Measurements from ENCODE around the gene BORCS8. TPM values are rescaled to one million over a fixed set of nuclear protein-coding genes. Genes with fewer than 3 reads are reported as not detected.
"Not testable (repeated sequence)": the region's sequence is repeated elsewhere in the genome, so short reads cannot be mapped to it uniquely, and the experiment has no call there.

Gene BORCS8
- total and polyA plus RNA-seq, 2 of the 13 experiments (the other 11 are each of a cell fraction or from before 2014, with no cell fraction given): 9.6 to 13.3 TPM

GRCh38 chr19:19149435-19149834 lies 42.5 kb downstream of the BORCS8 start:
- no peak overlapping the region for H3K9ac ChIP-seq (ENCODE audit: insufficient read depth, low read depth, low read length)

GRCh38 chr19:19148504-19148903 lies 43.4 kb downstream of the BORCS8 start:
- DNase-seq (ENCODE audit: low spot score); H3K27ac ChIP-seq (ENCODE audit: extremely low read length, insufficient read depth, low read length); BruUV-seq (replicated peaks); H3K4me1 ChIP-seq (ENCODE audit: insufficient read depth, low read length); H3K27me3 ChIP-seq (ENCODE audit: control insufficient read depth in 1 of 2, insufficient read depth in 2 of 2, low read length in 2 of 2); FAIRE-seq; ATAC-seq; intact Hi-C loops (cut with micrococcal nuclease; ENCODE audit: unreplicated experiment); H3K4me2 ChIP-seq (ENCODE audit: low read depth, low read length); H2AFZ ChIP-seq (ENCODE audit: low read length); H3K9me3 ChIP-seq (ENCODE audit: low read length); H3K9ac ChIP-seq (ENCODE audit: insufficient read depth, low read depth, low read length); H3K4me3 ChIP-seq (replicated peaks in 1 of 3; ENCODE audit: insufficient read depth in 1 of 3, low read depth in 2 of 3, low read length in 3 of 3); in situ Hi-C loops (cut with HindIII; ENCODE audit: extremely low pct_ligation_motif_present, low pct_unique_long_range_greater_than_20kb); CTCF ChIA-PET (ENCODE audit: low intra/inter-chr PET ratio, low total read pairs); H4K20me1 ChIP-seq (ENCODE audit: insufficient read depth, low read length); H3K79me2 ChIP-seq (ENCODE audit: insufficient read depth, low read length); POLR2A ChIA-PET: not testable (repeated sequence)
- WGBS (ENCODE audit: low lambda C conversion rate): 97% methylated on average over 8 of the region's 8 CpGs
- peaks cover 2 to 11% of the 10 kb centered on the region in 2 experiments; a peak in 3 of 5 replicates for H3K36me3 ChIP-seq (replicated peaks in 1 of 2; ENCODE audit: control insufficient read depth in 1 of 2, insufficient read depth in 2 of 2, low read length in 2 of 2)

More at GRCh38 chr19:19149435-19149834, 42.5 kb downstream of the BORCS8 start:
- in situ Hi-C loops (cut with HindIII; ENCODE audit: extremely low pct_ligation_motif_present, low pct_unique_long_range_greater_than_20kb) (no loop called here), intact Hi-C loops (cut with micrococcal nuclease; ENCODE audit: unreplicated experiment) (no loop called here)
- H3K4me1 ChIP-seq (ENCODE audit: insufficient read depth, low read length): no peaks in the 10 kb centered on the region
- H3K79me2 ChIP-seq (ENCODE audit: insufficient read depth, low read length): no peaks in the 10 kb centered on the region
- H3K36me3 ChIP-seq (replicated peaks in 1 of 2; ENCODE audit: control insufficient read depth in 1 of 2, insufficient read depth in 2 of 2, low read length in 2 of 2): peaks cover 2 to 11% of the 10 kb centered on the region in 2 experiments; a peak in 3 of 5 replicates
- no peak overlapping the region for H3K4me2 ChIP-seq (ENCODE audit: low read depth, low read length)
- ATAC-seq (no peak), FAIRE-seq (no peak), DNase-seq (ENCODE audit: low spot score) (no peak)
- no peaks in the 10 kb centered on the region for H3K27me3 ChIP-seq (ENCODE audit: control insufficient read depth in 1 of 2, insufficient read depth in 2 of 2, low read length in 2 of 2)
- ChIA-PET CTCF (ENCODE audit: low intra/inter-chr PET ratio, low total read pairs) (no interaction called here), POLR2A (no interaction called here)
- no peaks in the 10 kb centered on the region for H3K9me3 ChIP-seq (ENCODE audit: low read length)
- no peaks in the 10 kb centered on the region for H4K20me1 ChIP-seq (ENCODE audit: insufficient read depth, low read length)
- BruUV-seq (replicated peaks): no TSS peak
- WGBS (ENCODE audit: low lambda C conversion rate): 83% methylated on average over 2 of the region's 2 CpGs
- no peak overlapping the region for H2AFZ ChIP-seq (ENCODE audit: low read length)
- H3K27ac ChIP-seq (ENCODE audit: extremely low read length, insufficient read depth, low read length): no peak overlapping the region
- TF ChIP-seq ZNF891 (CRISPR knock-in tag; IDR thresholded peaks at IDR 0.05): no peak
- TF ChIP-seq CBX2 (IDR thresholded peaks at IDR 0.05; ENCODE audit: low read depth, low read length): no peak
- TF ChIP-seq CBX2 (CRISPR knock-in tag; IDR thresholded peaks at IDR 0.05; ENCODE audit: low read depth): no peak
- TF ChIP-seq ZNF446 (CRISPR knock-in tag; IDR thresholded peaks at IDR 0.05): no peak
- no peak for TF ChIP-seq ZNF121 (CRISPR knock-in tag; IDR thresholded peaks at IDR 0.05)
- no peak for TF ChIP-seq JUND (CRISPR knock-in tag; IDR thresholded peaks at IDR 0.05)
- TF ChIP-seq KAT8 (CRISPR knock-in tag; IDR thresholded peaks at IDR 0.05): no peak
- no peak for TF ChIP-seq ZNF83 (CRISPR knock-in tag; IDR thresholded peaks at IDR 0.05; ENCODE audit: borderline replicate concordance)
- no peak for TF ChIP-seq HMGA1 (CRISPR knock-in tag; conservative IDR thresholded peaks at IDR 0.05)
- TF ChIP-seq GPBP1L1 (CRISPR knock-in tag; IDR thresholded peaks at IDR 0.05): no peak
- no peak for TF ChIP-seq ZFAT (CRISPR knock-in tag; conservative IDR thresholded peaks at IDR 0.05)
- no peak for TF ChIP-seq RFXANK (CRISPR knock-in tag; IDR thresholded peaks at IDR 0.05)
- TF ChIP-seq PATZ1 (CRISPR knock-in tag; IDR thresholded peaks at IDR 0.05): no peak
- TF ChIP-seq ZNF562 (CRISPR knock-in tag; IDR thresholded peaks at IDR 0.05; ENCODE audit: borderline replicate concordance): no peak
- no peak for TF ChIP-seq FOXJ3 (CRISPR knock-in tag; IDR thresholded peaks at IDR 0.05; ENCODE audit: borderline replicate concordance)
- TF ChIP-seq CREM (IDR thresholded peaks at IDR 0.05): no peak
- TF ChIP-seq CREM (CRISPR knock-in tag; IDR thresholded peaks at IDR 0.05): no peak
- TF ChIP-seq CENPT (CRISPR knock-in tag; IDR thresholded peaks at IDR 0.05; ENCODE audit: low read depth): no peak
- TF ChIP-seq RXRB (CRISPR knock-in tag; IDR thresholded peaks at IDR 0.05; ENCODE audit: borderline replicate concordance): no peak
- no peak for TF ChIP-seq SIX1 (CRISPR knock-in tag; IDR thresholded peaks at IDR 0.05; ENCODE audit: borderline replicate concordance)
- no peak for TF ChIP-seq ZNF225 (CRISPR knock-in tag; IDR thresholded peaks at IDR 0.05)
- H3K4me3 ChIP-seq (replicated peaks in 1 of 3; ENCODE audit: insufficient read depth in 1 of 3, low read depth in 2 of 3, low read length in 3 of 3): no peak overlapping the region
